ENCODE measurements around the gene L3MBTL3. TPM values are rescaled to one million over a fixed set of nuclear protein-coding genes. Genes with fewer than 3 reads are reported as not detected.

L3MBTL3 gene
- polyA plus RNA-seq, 1 of the 3 experiments (the other 2 are of a cell fraction), result 12.6 TPM

GRCh38 chr6:130020907-130021629 is 2.7 kb downstream of the L3MBTL3 start (continued):
- TF ChIP-seq RXRA (IDR thresholded peaks at IDR 0.05; ENCODE audit: borderline replicate concordance, low read depth) (no peak), SMC3 (IDR thresholded peaks at IDR 0.05; ENCODE audit: low read depth, low read length) (peak; percentile 67), NRF1 (IDR thresholded peaks at IDR 0.05; ENCODE audit: low read depth, low read length) (no peak), USF1 (IDR thresholded peaks at IDR 0.05; ENCODE audit: borderline replicate concordance, low read depth) (no peak), RAD21 (IDR thresholded peaks at IDR 0.05; ENCODE audit: low read length) (peak; percentile 81)

- no peaks in the 10 kb centered on the region for H3K9me2 ChIP-seq
- H3K4me2 ChIP-seq, result no peak overlapping the region
- no peak for DNase-seq
- H3K27ac ChIP-seq (ENCODE audit: low read depth in 2 of 2, low read length in 1 of 2), result no peak overlapping the region
- 57% methylated on average over 2 of the region's 2 CpGs for WGBS (ENCODE audit: low lambda C conversion rate)
- H3K4me1 ChIP-seq (ENCODE audit: control insufficient read depth in 1 of 2, insufficient read depth in 2 of 2, low read depth in 1 of 2, low read length in 1 of 2), result peaks cover 0 to 4% of the 10 kb centered on the region in 2 experiments; a peak in 1 of 4 replicates
- CTCF ChIA-PET, result no interaction called here
- no peaks in the 10 kb centered on the region for H3K9me3 ChIP-seq
- H3F3A ChIP-seq (replicated peaks; ENCODE audit: insufficient read depth), result no peaks in the 10 kb centered on the region
- H3K79me2 ChIP-seq (ENCODE audit: insufficient read depth), result peaks cover 86% of the 10 kb centered on the region
- no peak overlapping the region for H2AFZ ChIP-seq (ENCODE audit: low read depth)
- no peak overlapping the region for H3K4me3 ChIP-seq (ENCODE audit: low read depth in 2 of 2, low read length in 1 of 2)
- no peaks in the 10 kb centered on the region; the same call in 1 of the 2 replicates for H4K20me1 ChIP-seq (ENCODE audit: insufficient read depth)
- TF ChIP-seq CHD2 (IDR thresholded peaks at IDR 0.05; ENCODE audit: low read length, partially characterized antibody), result no peak
- TF ChIP-seq EZH2phosphoT487 (IDR thresholded peaks at IDR 0.05; ENCODE audit: borderline replicate concordance, low read depth), result no peak
- TF ChIP-seq JUND (IDR thresholded peaks at IDR 0.05), result no peak
- no peak for TF ChIP-seq SMC3 (IDR thresholded peaks at IDR 0.05; ENCODE audit: low read depth, low read length)
- TF ChIP-seq FOSL2 (IDR thresholded peaks at IDR 0.05; ENCODE audit: borderline replicate concordance, low read depth), result no peak
- TF ChIP-seq TEAD4 (IDR thresholded peaks at IDR 0.05; ENCODE audit: borderline replicate concordance, insufficient read depth), result no peak
- TF ChIP-seq FOXM1 (IDR thresholded peaks at IDR 0.05; ENCODE audit: low read depth), result no peak
- no peak for TF ChIP-seq POLR2AphosphoS5 (IDR thresholded peaks at IDR 0.05; ENCODE audit: low read depth, low read length)
- no peak for TF ChIP-seq SIN3A (IDR thresholded peaks at IDR 0.05; ENCODE audit: borderline replicate concordance, low read depth, low read length)
- no peak for TF ChIP-seq NFIC (IDR thresholded peaks at IDR 0.05; ENCODE audit: borderline replicate concordance)
- peaks cover 3 to 30% of the 10 kb centered on the region in 2 experiments for H3K36me3 ChIP-seq (replicated peaks in 1 of 2; ENCODE audit: control insufficient read depth in 1 of 2, insufficient read depth in 2 of 2, low read length in 1 of 2)
- H3K9ac ChIP-seq, result no peak overlapping the region
- no peaks in the 10 kb centered on the region for H3K27me3 ChIP-seq (ENCODE audit: insufficient read depth)
- POLR2A ChIA-PET, result no interaction called here
Observed at GRCh38 chr6:130026859-130027258, 8.5 kb downstream of the L3MBTL3 start.

- Histone ChIP-seq H3K79me2 (ENCODE audit: insufficient read depth) (peaks cover 75% of the 10 kb centered on the region), H2AFZ (ENCODE audit: low read depth) (no peak overlapping the region), H3K27ac (ENCODE audit: low read depth in 2 of 2, low read length in 1 of 2) (no peak overlapping the region), H3K27me3 (ENCODE audit: insufficient read depth) (no peaks in the 10 kb centered on the region), H3K4me2 (no peak overlapping the region), H3F3A (replicated peaks; ENCODE audit: insufficient read depth) (no peaks in the 10 kb centered on the region), H4K20me1 (ENCODE audit: insufficient read depth) (peaks cover 7% of the 10 kb centered on the region; the same call in 1 of the 2 replicates), H3K9me3 (no peaks in the 10 kb centered on the region), H3K36me3 (replicated peaks in 1 of 2; ENCODE audit: control insufficient read depth in 1 of 2, insufficient read depth in 2 of 2, low read length in 1 of 2) (peaks cover 3 to 41% of the 10 kb centered on the region in 2 experiments), H3K9ac (no peak overlapping the region), H3K9me2 (no peaks in the 10 kb centered on the region), H3K4me3 (ENCODE audit: low read depth in 2 of 2, low read length in 1 of 2) (no peak overlapping the region), H3K4me1 (ENCODE audit: control insufficient read depth in 1 of 2, insufficient read depth in 2 of 2, low read depth in 1 of 2, low read length in 1 of 2) (no peaks in the 10 kb centered on the region)
- 74% methylated on average over 1 of the region's 1 CpG for WGBS (ENCODE audit: low lambda C conversion rate)
- no peak for DNase-seq
- ChIA-PET POLR2A (no interaction called here), CTCF (no interaction called here)
- TF ChIP-seq, protein P1, sequence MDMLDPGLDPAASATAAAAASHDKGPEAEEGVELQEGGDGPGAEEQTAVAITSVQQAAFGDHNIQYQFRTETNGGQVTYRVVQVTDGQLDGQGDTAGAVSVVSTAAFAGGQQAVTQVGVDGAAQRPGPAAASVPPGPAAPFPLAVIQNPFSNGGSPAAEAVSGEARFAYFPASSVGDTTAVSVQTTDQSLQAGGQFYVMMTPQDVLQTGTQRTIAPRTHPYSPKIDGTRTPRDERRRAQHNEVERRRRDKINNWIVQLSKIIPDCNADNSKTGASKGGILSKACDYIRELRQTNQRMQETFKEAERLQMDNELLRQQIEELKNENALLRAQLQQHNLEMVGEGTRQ (IDR thresholded peaks at IDR 0.05; ENCODE audit: borderline replicate concordance, low read depth, low read length), result no peak
- TF ChIP-seq SIN3A (IDR thresholded peaks at IDR 0.05; ENCODE audit: borderline replicate concordance, low read depth, low read length), result no peak
- TF ChIP-seq FOSL2 (IDR thresholded peaks at IDR 0.05; ENCODE audit: borderline replicate concordance, low read depth), result no peak
- no peak for TF ChIP-seq NRF1 (IDR thresholded peaks at IDR 0.05; ENCODE audit: low read depth, low read length)
- TF ChIP-seq GATA2 (CRISPR knock-in tag; IDR thresholded peaks at IDR 0.05), result no peak
- TF ChIP-seq USF1 (IDR thresholded peaks at IDR 0.05; ENCODE audit: borderline replicate concordance, low read depth), result no peak
- no peak for TF ChIP-seq REST (IDR thresholded peaks at IDR 0.05; ENCODE audit: low read depth, low read length)
- no peak for TF ChIP-seq YY1 (IDR thresholded peaks at IDR 0.05; ENCODE audit: low read depth)
- no peak for TF ChIP-seq MXI1 (IDR thresholded peaks at IDR 0.05; ENCODE audit: low read depth, low read length)
- no peak for TF ChIP-seq ELF1 (IDR thresholded peaks at IDR 0.05)
Observed at GRCh38 chr6:130027948-130028347, 9.6 kb downstream of the L3MBTL3 start.

Measured in SK-N-SH (cell line).